ENCODE results near the gene EGFR.

EGFR gene

DNA sequence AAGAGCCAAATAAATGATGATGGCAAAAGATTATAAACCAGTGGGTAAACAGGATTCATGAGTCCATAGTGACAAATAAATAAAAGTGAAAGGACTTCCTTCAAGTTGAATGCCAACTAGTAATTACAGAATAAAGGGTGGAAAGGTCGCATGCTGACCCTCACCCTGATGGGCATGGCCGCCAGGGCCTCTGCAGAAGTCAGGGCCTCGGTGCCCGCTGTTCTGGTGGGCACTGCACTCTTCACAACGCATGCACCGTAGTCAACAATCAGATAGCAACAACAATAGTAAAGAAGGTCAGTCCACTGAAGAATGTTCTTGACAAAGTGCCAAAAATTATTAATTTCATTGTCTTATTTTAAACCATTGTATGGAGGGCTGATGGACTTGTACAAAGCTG, 223.1 kb downstream of the EGFR start:
- DNase-seq (ENCODE audit: insufficient read length, low spot score) (no peak), FAIRE-seq (no peak)
- no peak for TF ChIP-seq POLR2A (IDR thresholded peaks at IDR 0.05; ENCODE audit: low read depth, low read length)

DNA sequence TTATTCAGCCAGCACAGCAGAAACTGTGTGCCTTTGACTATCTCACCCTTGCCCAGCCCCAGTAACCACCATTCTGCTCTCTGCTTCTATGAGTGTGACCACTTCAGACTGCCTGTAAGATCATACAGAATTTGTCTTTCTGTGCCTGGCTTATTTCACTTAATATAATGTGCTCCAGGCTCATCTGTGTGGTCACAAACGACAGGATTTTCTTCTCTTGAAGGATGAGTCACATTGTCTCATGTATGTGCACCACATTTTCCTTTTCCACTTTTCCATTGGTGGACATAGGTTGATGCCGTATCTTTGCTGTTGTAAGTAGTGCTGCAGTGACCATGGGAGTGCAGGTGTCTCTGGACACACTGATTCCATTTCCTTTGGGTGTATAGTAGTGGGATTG, 223.8 kb downstream of the EGFR start:
- DNase-seq (ENCODE audit: insufficient read length, low spot score) (no peak), FAIRE-seq (no peak)
- TF ChIP-seq POLR2A (IDR thresholded peaks at IDR 0.05; ENCODE audit: low read depth, low read length) = no peak

- FAIRE-seq = no peak
- no peak for DNase-seq (ENCODE audit: insufficient read length, low spot score)
Measured at GRCh38 chr7:55244006-55244745, 225.4 kb downstream of the EGFR start.

DNA sequence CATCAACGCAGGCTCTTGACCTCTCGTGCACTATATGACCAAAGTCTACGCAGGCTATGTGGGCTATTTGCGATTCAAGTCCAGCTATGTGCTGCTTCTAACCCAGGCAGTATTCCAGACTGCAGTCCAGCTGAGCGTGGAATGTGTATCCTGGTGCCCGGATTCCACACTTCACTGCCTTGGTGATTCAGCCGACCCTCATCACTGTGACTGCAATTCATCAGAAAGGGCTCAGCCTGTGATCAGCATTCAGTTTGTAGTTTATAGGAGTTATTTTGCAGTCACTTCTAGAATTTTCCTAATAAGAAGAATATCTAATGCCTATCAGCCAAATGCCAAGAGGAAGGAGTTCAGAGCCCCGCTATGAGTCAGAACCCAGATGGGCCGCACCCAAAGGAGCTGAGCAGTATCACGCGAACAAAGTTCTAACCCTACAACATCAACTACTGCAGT, 226.5 kb downstream of the EGFR start:
- DNase-seq (ENCODE audit: insufficient read length, low spot score) = peak; percentile 94
- peak; percentile 86 for FAIRE-seq
- no peak for TF ChIP-seq POLR2A (IDR thresholded peaks at IDR 0.05; ENCODE audit: low read depth, low read length)

More at GRCh38 chr7:55244006-55244745, 225.4 kb downstream of the EGFR start:
- TF ChIP-seq POLR2A (IDR thresholded peaks at IDR 0.05; ENCODE audit: low read depth, low read length) = no peak

DNA sequence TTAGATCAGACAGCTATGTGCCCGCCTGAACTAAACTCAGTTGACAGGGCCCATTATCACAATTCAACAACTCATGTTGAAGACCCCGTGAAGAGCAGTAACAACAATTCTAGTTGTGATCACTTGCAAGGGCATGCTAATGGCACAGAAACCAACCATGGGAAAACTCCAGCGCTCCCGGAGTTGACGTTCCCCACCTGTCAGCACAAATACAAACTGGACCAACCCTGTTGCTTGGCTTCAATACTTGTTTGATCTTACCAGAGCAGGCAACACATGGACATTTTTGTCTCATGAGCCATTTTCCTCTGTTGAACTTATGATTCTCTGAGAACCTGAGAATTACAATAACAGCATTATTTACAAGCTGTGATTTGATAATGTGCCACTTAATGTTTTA, 227.4 kb downstream of the EGFR start:
- DNase-seq (ENCODE audit: insufficient read length, low spot score) (no peak), FAIRE-seq (no peak)
- no peak for TF ChIP-seq POLR2A (IDR thresholded peaks at IDR 0.05; ENCODE audit: low read depth, low read length)

GRCh38 chr7:55247428-55247827, 228.6 kb downstream of the EGFR start:
- DNase-seq (ENCODE audit: insufficient read length, low spot score) (no peak), FAIRE-seq (no peak)
- no peak for TF ChIP-seq POLR2A (IDR thresholded peaks at IDR 0.05; ENCODE audit: low read depth, low read length)

DNA sequence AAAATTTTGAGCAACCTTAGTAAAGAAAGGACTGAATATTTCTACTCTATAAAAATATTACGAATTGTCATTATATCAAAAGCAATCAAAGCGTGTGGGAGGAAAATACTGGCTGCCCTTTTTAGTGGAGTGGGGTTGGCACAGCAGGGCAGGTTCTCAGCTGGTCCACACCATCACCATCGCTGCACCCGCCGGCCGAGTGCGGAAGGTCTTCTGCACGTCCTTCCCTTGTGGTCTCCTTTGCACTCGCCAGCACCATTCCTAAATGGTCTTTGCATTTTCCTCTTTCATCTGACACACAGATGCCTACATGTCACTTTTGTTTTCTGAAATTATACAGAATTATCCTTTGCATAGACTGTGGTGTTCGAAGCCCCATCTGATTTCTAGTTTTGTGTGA, 229.7 kb downstream of the EGFR start:
- FAIRE-seq = no peak
- TF ChIP-seq POLR2A (IDR thresholded peaks at IDR 0.05; ENCODE audit: low read depth, low read length) = no peak

DNA sequence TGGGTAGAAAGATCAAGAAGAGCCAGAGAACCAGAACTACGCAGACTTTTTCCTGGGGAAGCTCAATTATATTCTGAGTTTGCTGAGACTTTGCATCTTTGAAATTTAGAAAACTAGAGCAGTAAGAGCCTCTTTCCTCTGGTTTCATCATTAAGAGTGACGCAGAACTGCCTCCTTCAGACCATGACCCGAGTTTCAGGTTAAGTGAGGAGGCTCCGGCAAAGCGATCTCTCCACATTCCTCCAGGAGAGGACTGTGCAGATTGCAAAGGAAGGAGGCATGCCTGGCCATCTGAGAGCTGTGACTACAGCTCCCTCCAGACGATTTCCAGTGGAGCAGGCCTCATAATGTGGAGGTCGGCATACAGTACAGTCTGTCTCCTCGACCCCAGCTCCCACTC, 230.5 kb downstream of the EGFR start:
- no peak for FAIRE-seq
- no peak for TF ChIP-seq POLR2A (IDR thresholded peaks at IDR 0.05; ENCODE audit: low read depth, low read length)

More for the DNA sequence above, 229.7 kb downstream of the EGFR start:
- no peak for DNase-seq (ENCODE audit: insufficient read length, low spot score)

GRCh38 chr7:55250313-55250712, 231.5 kb downstream of the EGFR start:
- FAIRE-seq = no peak
- no peak for TF ChIP-seq POLR2A (IDR thresholded peaks at IDR 0.05; ENCODE audit: low read depth, low read length)

More for the DNA sequence above, 230.5 kb downstream of the EGFR start:
- DNase-seq (ENCODE audit: insufficient read length, low spot score) = no peak

GRCh38 chr7:55251313-55251712, 232.5 kb downstream of the EGFR start:
- TF ChIP-seq POLR2A (IDR thresholded peaks at IDR 0.05; ENCODE audit: low read depth, low read length) = no peak
- no peak for DNase-seq (ENCODE audit: insufficient read length, low spot score)
- no peak for FAIRE-seq

More at GRCh38 chr7:55250313-55250712, 231.5 kb downstream of the EGFR start:
- peak; percentile 89 for DNase-seq (ENCODE audit: insufficient read length, low spot score)

GRCh38 chr7:55251911-55252310, 233.1 kb downstream of the EGFR start:
- TF ChIP-seq POLR2A (IDR thresholded peaks at IDR 0.05; ENCODE audit: low read depth, low read length) = no peak
- DNase-seq (ENCODE audit: insufficient read length, low spot score) = no peak
- no peak for FAIRE-seq

- no peak for TF ChIP-seq POLR2A (IDR thresholded peaks at IDR 0.05; ENCODE audit: low read depth, low read length)
- FAIRE-seq = no peak
- no peak for DNase-seq (ENCODE audit: insufficient read length, low spot score)
Measured at GRCh38 chr7:55252386-55252785, 233.6 kb downstream of the EGFR start.

DNA sequence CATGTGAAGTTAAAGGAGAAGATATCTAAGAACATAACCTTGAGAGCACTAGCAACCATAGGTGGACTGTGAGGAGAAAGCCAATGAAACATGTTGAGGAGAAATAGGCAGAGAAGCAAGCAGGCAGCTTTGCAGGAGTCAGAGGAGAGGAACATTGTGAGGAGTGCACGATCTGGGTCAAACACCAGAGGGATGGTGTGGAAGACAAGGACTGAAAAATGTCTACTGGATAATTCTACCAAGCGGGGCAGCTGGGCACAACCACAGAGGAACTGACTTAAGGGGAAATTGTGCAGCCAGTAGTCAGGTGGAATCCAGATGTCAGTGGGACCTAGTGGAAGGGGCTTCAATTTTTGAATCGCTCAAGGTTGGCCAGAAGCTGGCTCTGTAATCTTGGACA, 234.4 kb downstream of the EGFR start:
- FAIRE-seq (no peak), DNase-seq (ENCODE audit: insufficient read length, low spot score) (no peak)
- TF ChIP-seq POLR2A (IDR thresholded peaks at IDR 0.05; ENCODE audit: low read depth, low read length) = no peak

DNA sequence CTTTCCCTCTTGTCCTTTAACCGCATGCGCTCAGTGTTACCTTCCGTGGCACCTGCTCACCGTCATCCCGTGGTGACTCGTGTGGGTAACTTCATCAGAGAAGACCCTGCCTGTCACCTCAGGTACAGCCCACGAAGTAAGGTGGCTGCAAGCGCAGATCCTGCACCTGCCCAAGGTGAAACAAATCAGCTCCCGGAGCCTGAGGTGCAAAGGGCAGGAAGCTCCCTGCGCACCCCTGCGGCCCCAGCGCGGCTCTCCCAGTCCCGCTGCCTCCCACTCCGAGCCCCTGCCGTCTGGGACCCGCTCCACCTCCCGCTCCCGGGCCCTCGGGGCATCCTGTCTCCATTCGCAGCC, 235.4 kb downstream of the EGFR start:
- TF ChIP-seq POLR2A (IDR thresholded peaks at IDR 0.05; ENCODE audit: low read depth, low read length) = no peak
- DNase-seq (ENCODE audit: insufficient read length, low spot score) (no peak), FAIRE-seq (no peak)
